ACC112 (cell line): ENCODE results near the gene RASSF7.

Source experiments
- H2AFZ ChIP-seq: fragments of 200-600 bp; sonication (generic); one replicate; pipeline ENCODE4 v1.6.0; 2017; ENCODE audit warnings: antibody characterized with exemption, low read length; ENCODE audit not compliant: unreplicated experiment
- H3K27ac ChIP-seq: fragments of 200-600 bp; sonication (generic); 2 replicates; pipeline ENCODE4 v1.5.1; 2014; ENCODE audit warnings: low read depth, mild to moderate bottlenecking, antibody characterized with exemption, low read length, moderate library complexity
- H3K27me3 ChIP-seq: fragments of 200-600 bp; sonication (generic); 2 replicates; pipeline ENCODE4 v1.6.1; 2014; ENCODE audit warnings: mild to moderate bottlenecking, antibody characterized with exemption, low read length, moderate library complexity, mixed read lengths; ENCODE audit not compliant: insufficient read depth
- H3K36me3 ChIP-seq: fragments of 200-600 bp; sonication (generic); 2 replicates; pipeline ENCODE4 v1.6.1; 2016; ENCODE audit warnings: mild to moderate bottlenecking, antibody characterized with exemption, low read length, moderate library complexity, mixed read lengths; ENCODE audit not compliant: insufficient read depth
- H3K4me1 ChIP-seq: fragments of 200-600 bp; sonication (generic); one replicate; pipeline ENCODE4 v1.6.1; 2016; ENCODE audit warnings: low read length, mixed read lengths; ENCODE audit not compliant: insufficient read depth, unreplicated experiment, control insufficient read depth
- H3K4me3 ChIP-seq: fragments of 200-600 bp; sonication (generic); 2 replicates; pipeline ENCODE4 v1.5.1; 2014; ENCODE audit warnings: mild to moderate bottlenecking, low read depth, low read length
- H3K79me2 ChIP-seq: fragments of 200-600 bp; sonication (generic); one replicate; pipeline ENCODE4 v1.6.0; 2016; ENCODE audit warnings: low read length; ENCODE audit not compliant: control insufficient read depth, unreplicated experiment, insufficient read depth

The RASSF7 gene

DNA sequence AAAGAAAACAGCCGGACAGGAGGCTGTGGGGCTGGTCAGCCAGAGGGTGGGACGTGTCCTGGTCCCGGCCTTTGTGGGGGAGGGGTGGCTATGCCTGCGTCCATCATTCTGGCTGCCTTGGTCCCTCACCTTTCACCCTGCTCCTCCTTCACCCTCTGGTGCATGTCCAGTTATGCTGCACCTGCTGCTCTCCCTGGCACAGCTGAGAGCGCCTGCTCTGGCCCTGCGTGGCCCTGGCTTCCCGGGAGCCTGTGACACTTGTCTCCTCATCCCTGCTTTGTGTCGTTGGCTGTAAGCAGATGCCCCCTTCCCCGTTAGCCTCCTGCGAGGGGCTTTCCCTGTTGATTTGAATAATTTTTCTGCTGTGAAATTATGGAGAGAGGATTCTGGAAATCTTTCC is 32.1 kb downstream of the RASSF7 start:
- Histone ChIP-seq H3K27ac (no peak overlapping the region), H2AFZ (no peak overlapping the region), H3K79me2 (peaks cover 44% of the 10 kb centered on the region), H3K4me3 (no peak overlapping the region), H3K27me3 (no peaks in the 10 kb centered on the region), H3K4me1 (peaks cover 4% of the 10 kb centered on the region), H3K36me3 (peaks cover 29% of the 10 kb centered on the region)

GRCh38 chr11:593347-593746 is 32.6 kb downstream of the RASSF7 start:
- Histone ChIP-seq H3K4me3 (no peak overlapping the region), H3K4me1 (peaks cover under 1% of the 10 kb centered on the region), H3K36me3 (peaks cover 29% of the 10 kb centered on the region)

GRCh38 chr11:595400-595799 is 34.6 kb downstream of the RASSF7 start:
- Histone ChIP-seq H3K79me2 (peaks cover 28% of the 10 kb centered on the region), H3K4me1 (no peaks in the 10 kb centered on the region)

More at GRCh38 chr11:593347-593746, 32.6 kb downstream of the RASSF7 start:
- no peak overlapping the region for H2AFZ ChIP-seq
- H3K27me3 ChIP-seq, result no peaks in the 10 kb centered on the region
- H3K79me2 ChIP-seq, result peaks cover 44% of the 10 kb centered on the region
- no peak overlapping the region for H3K27ac ChIP-seq

DNA sequence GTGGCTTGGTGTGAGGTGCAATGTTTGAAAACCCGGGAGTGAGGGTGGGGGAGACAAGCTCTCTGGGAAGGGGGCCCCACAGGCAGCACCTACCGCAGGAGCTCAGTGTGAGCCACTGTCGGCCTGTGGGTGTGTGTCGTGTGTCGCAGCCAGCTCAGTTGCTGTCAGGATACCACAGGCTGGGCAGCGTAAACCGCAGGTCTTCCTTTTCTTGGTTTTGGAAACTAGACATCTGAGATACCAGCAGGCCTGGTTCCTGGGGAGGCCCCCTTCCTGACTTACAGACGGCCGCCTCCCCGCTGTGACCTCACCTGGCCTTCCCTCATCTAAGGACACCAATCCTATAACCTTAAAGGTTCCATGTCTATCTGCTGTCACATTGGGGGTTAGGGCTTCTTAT is 35.6 kb downstream of the RASSF7 start:
- H3K4me1 ChIP-seq, result no peaks in the 10 kb centered on the region
- peaks cover 32% of the 10 kb centered on the region for H3K36me3 ChIP-seq
- peaks cover 23% of the 10 kb centered on the region for H3K79me2 ChIP-seq
- H2AFZ ChIP-seq, result no peak overlapping the region
- no peaks in the 10 kb centered on the region for H3K27me3 ChIP-seq
- H3K27ac ChIP-seq, result no peak overlapping the region
- no peak overlapping the region for H3K4me3 ChIP-seq

More at GRCh38 chr11:595400-595799, 34.6 kb downstream of the RASSF7 start:
- H2AFZ ChIP-seq, result no peak overlapping the region
- no peak overlapping the region for H3K4me3 ChIP-seq
- H3K36me3 ChIP-seq, result peaks cover 33% of the 10 kb centered on the region
- H3K27me3 ChIP-seq, result no peaks in the 10 kb centered on the region
- H3K27ac ChIP-seq, result no peak overlapping the region

DNA sequence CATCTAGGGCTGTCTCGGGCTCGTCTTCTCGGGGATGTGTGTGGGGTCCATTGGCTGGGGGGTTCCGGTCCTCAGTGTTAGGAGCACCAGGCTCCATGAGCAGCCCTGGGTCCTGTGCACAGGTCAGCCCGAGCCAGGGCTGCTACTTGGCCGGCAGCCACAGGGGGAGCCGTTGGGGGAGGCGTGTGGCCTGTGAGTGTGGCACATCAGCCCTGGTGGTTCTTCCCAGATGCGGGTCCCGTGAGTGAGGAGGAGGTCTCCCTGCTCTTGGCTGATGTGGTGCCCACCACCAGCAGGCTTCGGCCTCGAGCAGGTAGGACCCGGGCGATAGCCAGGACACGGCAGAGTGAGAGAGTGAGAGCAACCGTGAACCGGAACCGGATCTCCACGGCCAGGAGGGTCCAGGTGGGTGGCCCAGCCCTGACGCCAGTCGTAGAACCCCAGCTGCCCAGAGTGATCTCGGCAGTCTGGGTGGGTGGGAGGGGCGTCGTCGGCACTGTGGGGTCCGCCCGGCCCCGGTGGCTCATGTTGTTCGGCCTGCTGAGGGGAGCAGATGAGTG is 36.5 kb downstream of the RASSF7 start:
- H3K79me2 ChIP-seq, result peaks cover 19% of the 10 kb centered on the region
- H3K4me3 ChIP-seq, result no peak overlapping the region
- peaks cover 33% of the 10 kb centered on the region for H3K36me3 ChIP-seq
- no peaks in the 10 kb centered on the region for H3K4me1 ChIP-seq
- H3K27ac ChIP-seq, result no peak overlapping the region
- no peak overlapping the region for H2AFZ ChIP-seq
- H3K27me3 ChIP-seq, result no peaks in the 10 kb centered on the region

DNA sequence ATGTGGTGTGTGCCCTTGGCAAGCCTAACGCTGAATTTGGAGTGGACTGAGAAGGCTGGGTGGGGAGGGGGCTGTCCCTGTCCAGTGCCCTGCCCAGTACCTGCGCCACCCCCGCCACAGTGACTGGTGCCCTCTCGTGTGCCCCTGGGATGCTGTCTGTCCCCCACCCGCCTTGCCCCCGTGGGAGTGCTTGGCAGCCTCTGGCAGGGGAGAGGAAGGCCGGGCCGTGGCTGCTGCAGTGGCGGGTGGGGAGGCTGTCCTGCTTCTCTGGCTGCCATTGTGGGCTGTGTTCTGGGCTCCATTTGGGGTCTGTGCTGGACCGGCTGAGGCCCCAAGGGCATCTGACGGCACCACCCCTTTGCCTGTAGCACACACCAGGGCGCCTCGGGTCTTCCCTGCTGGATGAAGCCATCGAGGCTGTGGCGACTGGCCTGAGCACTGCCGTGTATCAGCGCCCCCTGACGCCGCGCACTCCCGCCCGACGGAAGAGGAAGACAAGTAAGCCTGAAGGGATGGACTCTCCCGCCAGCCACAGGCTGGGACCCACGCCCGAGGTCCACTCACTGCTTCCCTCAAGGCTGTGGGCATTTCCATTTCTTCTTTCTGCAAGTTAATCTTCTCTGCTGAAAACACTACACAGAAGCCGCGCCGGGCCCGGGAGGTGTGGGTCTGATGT is 37.4 kb downstream of the RASSF7 start:
- H3K4me3 ChIP-seq, result no peak overlapping the region
- H3K79me2 ChIP-seq, result peaks cover 19% of the 10 kb centered on the region
- no peaks in the 10 kb centered on the region for H3K4me1 ChIP-seq
- H3K27ac ChIP-seq, result no peak overlapping the region
- peaks cover 24% of the 10 kb centered on the region for H3K36me3 ChIP-seq
- no peaks in the 10 kb centered on the region for H3K27me3 ChIP-seq
- H2AFZ ChIP-seq, result no peak overlapping the region

DNA sequence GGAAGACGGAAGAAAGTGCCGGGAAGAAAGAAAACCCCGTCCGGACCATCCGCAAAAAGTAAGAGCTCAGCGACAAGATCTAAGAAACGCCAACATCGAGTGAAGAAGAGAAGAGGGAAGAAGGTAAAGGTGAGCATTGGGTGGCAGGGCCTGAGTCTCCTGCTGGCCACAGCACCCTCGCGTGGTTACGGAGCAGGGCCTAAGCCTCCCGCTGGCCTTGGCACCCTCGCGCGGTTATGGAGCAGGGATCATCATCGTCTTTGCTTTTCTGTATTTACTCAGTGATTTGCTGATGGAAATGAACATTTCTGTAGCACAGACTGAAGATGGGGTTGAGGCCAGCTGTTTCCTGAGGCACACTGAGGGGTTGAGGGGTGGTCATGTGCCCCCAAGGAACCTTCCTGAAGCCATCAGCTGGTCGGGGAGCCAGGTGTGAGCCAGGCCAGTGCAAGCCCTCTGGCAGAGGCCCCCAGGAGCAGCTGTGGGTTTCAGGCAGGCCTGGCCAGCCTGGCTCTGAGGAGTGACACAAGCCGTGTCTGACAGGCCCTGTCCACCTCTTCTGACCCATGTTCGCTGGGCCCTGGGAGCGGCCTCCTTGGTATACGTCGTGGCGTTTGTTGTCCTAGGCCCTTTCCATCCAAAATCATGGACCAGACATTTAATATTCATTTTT is 40.9 kb downstream of the RASSF7 start:
- H3K36me3 ChIP-seq, result peaks cover 25% of the 10 kb centered on the region
- no peaks in the 10 kb centered on the region for H3K4me1 ChIP-seq
- peaks cover 3% of the 10 kb centered on the region for H3K79me2 ChIP-seq
- H3K4me3 ChIP-seq, result no peak overlapping the region
- H3K27ac ChIP-seq, result no peak overlapping the region
- no peaks in the 10 kb centered on the region for H3K27me3 ChIP-seq
- H2AFZ ChIP-seq, result no peak overlapping the region

- no peak overlapping the region for H3K4me3 ChIP-seq
- H3K4me1 ChIP-seq, result no peaks in the 10 kb centered on the region
- H3K79me2 ChIP-seq, result peaks cover 3% of the 10 kb centered on the region
- no peaks in the 10 kb centered on the region for H3K27me3 ChIP-seq
- no peak overlapping the region for H3K27ac ChIP-seq
- no peak overlapping the region for H2AFZ ChIP-seq
- H3K36me3 ChIP-seq, result peaks cover 27% of the 10 kb centered on the region
These were observed 42.4 kb downstream of the RASSF7 start for GRCh38 chr11:603154-603553.

DNA sequence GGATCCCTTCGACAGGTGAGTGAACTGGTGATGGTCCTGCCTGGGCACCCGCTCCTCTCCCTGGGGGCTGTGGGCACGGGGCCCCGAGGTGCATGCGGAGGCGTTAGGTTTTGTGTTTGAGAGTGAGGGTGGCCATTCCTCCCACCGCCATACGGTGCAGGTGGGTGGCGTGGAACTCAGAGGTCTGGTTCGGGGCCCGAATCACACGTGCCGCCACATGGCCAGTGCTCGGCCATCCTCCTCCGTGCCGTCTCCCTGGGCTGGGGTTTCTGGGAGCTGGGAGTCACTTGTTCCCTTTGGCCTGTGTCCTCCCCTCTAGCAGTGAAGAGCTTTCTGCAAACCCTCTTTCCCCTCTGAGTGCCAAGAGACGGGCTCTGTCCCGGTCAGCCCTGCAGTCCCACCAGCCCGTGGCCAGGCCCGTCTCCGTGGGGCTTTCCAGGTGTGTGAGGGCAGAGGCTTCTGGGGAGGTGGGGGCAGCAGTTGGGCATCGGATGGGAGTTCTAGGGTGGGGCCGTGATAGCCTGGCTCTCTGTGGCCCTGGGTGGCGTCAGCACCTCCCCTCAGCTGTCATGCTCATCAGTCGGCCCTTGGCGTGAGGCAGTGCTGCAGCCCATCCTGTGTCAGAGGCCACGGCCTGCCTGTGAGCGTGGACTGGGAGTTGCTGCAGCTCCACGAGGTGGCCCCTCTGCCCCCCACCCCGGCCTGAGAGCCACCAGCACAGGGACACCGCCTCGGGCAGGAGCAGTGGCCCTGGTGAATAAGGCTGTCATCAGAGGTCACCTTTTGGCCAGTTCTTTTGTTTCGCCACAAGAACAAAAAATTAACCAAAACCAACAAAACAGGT is 44.7 kb downstream of the RASSF7 start:
- H3K27ac ChIP-seq, result no peak overlapping the region
- no peaks in the 10 kb centered on the region for H3K27me3 ChIP-seq
- H3K36me3 ChIP-seq, result peaks cover 18% of the 10 kb centered on the region; the same call in 1 of the 2 replicates
- no peak overlapping the region for H3K4me3 ChIP-seq
- H3K4me1 ChIP-seq, result no peaks in the 10 kb centered on the region
- peaks cover 5% of the 10 kb centered on the region for H3K79me2 ChIP-seq
- H2AFZ ChIP-seq, result no peak overlapping the region

- Histone ChIP-seq H3K79me2 (peaks cover 5% of the 10 kb centered on the region), H3K4me3 (no peak overlapping the region), H3K27ac (peak overlapping the region; percentile 12; the same call in 1 of the 2 replicates), H3K36me3 (peaks cover 21% of the 10 kb centered on the region; the same call in 1 of the 2 replicates), H3K27me3 (no peaks in the 10 kb centered on the region), H2AFZ (no peak overlapping the region), H3K4me1 (no peaks in the 10 kb centered on the region)
These were observed 45.5 kb downstream of the RASSF7 start for GRCh38 chr11:606245-606644.
